GM20000 (cell line): Measurements from ENCODE around the gene PNKP.

Source experiments
- DNase-seq: peaks from one replicate; pipeline ENCODE4 v3.0.0; 2012; ENCODE audit warnings: low spot score
- CTCF ChIP-seq: IDR thresholded peaks from 2 replicates; pipeline ENCODE4 v1.5.1; 2012; ENCODE audit warnings: mild to moderate bottlenecking, control low read depth; ENCODE audit errors: extremely low read depth, missing control alignments

Gene PNKP

DNA sequence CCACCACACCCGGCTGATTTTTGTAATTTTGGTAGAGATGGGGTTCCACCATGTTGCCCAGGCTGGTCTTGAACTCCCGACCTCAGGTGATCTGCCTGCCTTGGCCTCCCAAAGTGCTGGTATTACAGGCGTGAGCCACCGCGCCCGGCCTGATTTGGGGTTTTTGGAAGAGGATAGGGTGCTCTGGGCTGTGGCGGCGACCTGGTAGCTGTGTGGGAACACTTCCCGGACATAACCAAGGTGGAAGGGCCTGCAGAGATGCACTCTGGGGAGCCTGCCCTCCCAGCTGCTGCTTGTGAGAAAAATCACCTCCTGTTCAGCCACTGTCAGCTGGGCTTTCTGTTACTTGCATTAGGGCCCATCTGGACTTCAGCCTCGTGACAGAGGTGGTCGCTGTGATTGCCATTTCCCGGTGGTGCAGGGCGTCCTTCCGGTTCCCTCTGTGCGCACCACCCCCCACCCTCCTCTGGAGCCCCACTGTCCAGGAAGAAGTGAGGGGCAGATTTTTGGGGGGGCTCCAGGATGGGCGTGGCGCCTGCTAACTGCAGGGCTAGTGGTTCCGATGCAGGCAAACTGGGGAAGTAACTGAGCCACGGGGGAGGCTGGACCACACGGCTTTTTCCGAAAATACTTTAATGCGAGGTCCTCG is 21.8 kb upstream of the PNKP start:
- no peak for TF ChIP-seq CTCF
- no peak for DNase-seq

- TF ChIP-seq CTCF = no peak
- no peak for DNase-seq
These were observed 21.1 kb upstream of the PNKP start for GRCh38 chr19:49888510-49888824.

DNA sequence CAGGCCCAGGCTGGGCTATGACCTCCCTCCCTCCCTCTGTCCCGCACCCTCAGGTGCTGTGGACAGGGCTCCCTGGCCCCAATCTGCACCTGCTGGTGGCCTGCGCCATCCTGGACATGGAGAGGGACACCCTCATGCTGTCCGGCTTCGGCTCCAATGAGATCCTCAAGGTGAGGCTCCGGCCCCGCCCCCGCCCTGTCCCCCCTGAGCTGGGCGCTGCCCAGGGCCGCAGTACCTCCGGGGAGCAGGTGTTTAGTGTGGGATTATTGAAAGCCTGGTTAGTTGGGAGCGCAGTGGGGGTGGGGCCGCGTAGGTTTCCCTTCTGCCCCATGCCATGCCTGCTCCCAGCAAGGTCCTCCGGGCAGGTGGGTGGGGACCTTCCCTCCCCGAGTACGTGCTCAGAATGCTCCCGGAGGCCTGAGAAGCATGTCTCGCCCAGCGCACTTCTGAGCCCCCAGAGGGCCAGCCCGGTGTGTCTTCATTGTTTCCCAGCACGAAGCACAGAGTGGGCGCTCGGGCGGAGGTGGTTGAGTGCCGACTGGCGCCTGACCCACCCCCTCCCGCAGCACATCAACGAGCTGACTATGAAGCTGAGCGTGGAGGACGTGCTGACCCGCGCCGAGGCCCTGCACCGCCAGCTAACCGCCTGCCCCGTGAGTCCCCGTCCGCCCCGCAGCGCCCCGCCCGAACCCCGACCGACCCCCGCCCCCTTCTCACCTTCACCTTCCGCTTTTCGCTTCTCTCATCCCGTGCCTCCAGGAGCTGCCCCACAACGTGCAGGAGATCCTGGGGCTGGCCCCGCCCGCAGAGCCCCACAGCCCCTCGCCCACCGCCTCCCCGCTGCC is 20.5 kb upstream of the PNKP start:
- no peak for DNase-seq
- TF ChIP-seq CTCF = no peak

DNA sequence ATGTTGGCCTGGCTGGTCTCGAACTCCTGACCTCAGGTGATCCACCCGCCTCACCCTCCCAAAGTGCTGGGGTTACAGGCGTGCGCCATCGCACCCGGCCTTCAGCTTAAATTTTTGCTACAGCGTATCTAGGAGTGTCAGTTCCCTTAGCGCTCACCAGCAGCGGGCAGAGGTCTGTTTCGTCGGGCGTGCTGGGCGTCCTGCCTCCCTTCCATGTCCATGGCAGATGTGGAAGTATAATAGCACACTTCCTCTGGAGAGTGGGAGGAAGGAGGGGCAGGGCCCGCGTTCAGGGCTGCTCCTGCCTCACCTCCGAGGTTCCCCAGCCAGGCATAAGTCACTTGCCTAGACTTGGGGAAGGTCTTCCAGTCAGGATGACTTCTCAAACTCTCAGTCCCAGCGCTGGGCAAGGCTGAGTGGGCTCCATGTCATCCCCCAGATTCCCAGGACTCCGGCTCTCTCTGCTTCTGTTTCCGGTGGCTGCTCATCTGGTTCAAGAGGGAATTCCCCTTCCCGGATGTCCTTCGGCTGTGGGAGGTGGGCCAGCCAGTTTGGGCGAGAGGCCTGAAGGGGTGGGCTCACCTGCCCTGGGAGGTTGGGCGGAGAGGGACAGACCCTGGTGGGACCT is 19.8 kb upstream of the PNKP start:
- DNase-seq = no peak
- TF ChIP-seq CTCF = no peak

DNA sequence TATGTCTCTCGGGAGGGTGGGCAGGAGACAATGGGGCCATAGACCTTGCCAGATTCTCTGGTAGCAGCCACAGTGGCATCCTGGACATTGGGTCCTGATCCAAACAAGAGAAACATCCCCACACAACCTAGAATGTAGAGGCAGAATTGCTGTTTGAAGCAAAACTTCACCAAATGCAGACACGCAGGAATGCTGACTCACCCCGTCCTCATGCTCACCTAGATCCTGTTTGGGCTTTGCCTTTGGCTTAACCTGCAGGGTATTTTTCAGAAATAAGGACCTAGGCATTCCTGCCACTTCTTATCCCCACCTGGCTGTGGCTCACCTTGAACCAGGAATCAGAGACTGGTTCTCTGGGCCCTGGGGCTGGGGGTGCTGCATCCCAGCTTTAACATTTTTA is 17.4 kb upstream of the PNKP start:
- no peak for TF ChIP-seq CTCF
- no peak for DNase-seq

- no peak for TF ChIP-seq CTCF
- DNase-seq = no peak
These were observed 16.7 kb upstream of the PNKP start for GRCh38 chr19:49884109-49884508.

DNA sequence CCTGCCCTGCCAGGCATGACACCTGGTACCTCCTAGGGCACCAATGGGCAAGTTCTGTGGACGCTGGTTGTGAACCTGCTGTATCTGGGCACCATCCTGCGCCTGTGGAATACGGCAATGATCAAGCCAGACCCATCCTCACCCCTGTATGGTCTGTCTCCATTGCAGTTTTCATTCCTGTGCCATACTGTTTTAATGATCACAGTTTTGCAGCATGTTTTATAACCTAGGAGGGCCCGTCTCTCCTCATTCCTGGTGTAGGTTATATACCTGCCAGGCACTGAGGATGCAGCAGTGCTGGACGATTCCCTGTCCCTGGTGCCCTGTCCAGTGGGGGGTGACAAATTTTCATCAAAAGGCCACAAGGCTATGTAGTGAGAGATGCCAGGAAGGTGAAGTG is 15.7 kb upstream of the PNKP start:
- TF ChIP-seq CTCF = no peak
- DNase-seq = no peak
